HG02678 (cell line): Measurements from ENCODE around the gene AK9.
A peak's percentile ranks its signal among the peaks of the same experiment; 100 is the strongest.

ENCODE experiments used
- ATAC-seq: cut with Tn5 transposase; IDR thresholded peaks from one replicate; pipeline ENCODE4 v1.9.1; 2021; ENCODE audit warnings: mild to moderate bottlenecking, moderate library complexity; ENCODE audit not compliant: unreplicated experiment

Gene AK9

DNA sequence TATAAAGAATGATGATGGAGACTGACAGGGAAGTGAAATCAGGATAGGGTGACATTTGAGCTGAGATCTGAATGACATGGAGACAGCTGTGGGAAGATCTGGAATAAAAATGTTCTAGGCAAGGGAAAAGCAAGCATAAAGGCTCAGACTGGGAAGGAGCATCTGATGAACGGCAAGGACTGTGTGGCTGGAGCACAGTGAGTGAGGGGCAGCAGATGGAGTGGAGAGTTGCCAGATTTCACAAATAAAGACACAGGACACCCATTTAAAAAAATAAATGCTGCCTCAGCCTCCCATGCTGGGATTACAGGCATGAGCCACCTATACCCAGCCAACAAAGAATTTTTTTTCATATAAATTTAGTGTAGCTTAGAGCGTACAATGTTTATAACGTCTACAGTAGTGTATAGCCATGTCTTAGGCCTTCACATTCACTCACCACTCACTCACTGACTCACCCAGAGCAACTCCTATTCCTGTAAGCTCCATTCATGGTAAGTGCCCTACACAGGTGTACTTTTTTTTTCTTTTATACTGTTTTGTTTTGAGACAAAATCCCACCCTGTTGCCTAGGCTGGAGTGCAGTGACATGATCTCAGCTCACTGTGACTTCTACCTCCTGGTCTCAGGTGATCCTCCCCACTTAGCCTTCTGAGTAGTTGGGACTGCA, 205.6 kb downstream of the AK9 start:
- no peak for ATAC-seq

GRCh38 chr6:109484122-109484521, 206.9 kb downstream of the AK9 start:
- ATAC-seq = no peak

GRCh38 chr6:109483735-109484057, 207.3 kb downstream of the AK9 start:
- ATAC-seq = no peak

- ATAC-seq = peak; percentile 92
Measured at GRCh38 chr6:109482905-109483734, 207.9 kb downstream of the AK9 start, which contains the start of gene ZBTB24. TSS of gene ZBTB24 (minus strand) at chr6:109483219. CDS start at chr6:109482026, 1,193 bp downstream.

- ATAC-seq = no peak
Measured at GRCh38 chr6:109480993-109481480, 210.0 kb downstream of the AK9 start.

- ATAC-seq = no peak
Measured at GRCh38 chr6:109478841-109479624, 212.0 kb downstream of the AK9 start.

GRCh38 chr6:109478222-109478805, 212.7 kb downstream of the AK9 start:
- no peak for ATAC-seq

- ATAC-seq = peak; percentile 75
Measured at GRCh38 chr6:109477725-109478124, 213.3 kb downstream of the AK9 start.

GRCh38 chr6:109477184-109477583, 213.8 kb downstream of the AK9 start:
- no peak for ATAC-seq

GRCh38 chr6:109475625-109476024, 215.4 kb downstream of the AK9 start:
- no peak for ATAC-seq

DNA sequence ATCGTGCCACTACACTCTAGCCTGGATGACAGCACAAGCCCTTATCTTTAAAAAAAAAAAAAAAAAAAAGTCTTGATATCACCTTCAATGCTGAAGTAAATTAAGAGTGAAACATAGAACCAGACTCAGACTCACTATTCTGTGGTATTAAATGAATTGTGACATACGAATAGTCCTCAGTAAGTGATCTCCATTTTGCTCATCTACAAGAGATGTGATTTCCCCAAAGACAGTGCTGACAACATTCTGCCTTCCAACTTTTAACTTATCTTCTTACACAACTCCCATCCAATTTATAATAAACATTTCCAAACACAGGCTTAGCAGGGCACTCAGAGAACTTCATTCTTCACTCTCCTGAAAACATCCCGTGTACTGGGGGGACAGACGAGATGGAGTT, 216.0 kb downstream of the AK9 start:
- ATAC-seq = no peak

GRCh38 chr6:109473120-109473519, 217.9 kb downstream of the AK9 start:
- no peak for ATAC-seq

DNA sequence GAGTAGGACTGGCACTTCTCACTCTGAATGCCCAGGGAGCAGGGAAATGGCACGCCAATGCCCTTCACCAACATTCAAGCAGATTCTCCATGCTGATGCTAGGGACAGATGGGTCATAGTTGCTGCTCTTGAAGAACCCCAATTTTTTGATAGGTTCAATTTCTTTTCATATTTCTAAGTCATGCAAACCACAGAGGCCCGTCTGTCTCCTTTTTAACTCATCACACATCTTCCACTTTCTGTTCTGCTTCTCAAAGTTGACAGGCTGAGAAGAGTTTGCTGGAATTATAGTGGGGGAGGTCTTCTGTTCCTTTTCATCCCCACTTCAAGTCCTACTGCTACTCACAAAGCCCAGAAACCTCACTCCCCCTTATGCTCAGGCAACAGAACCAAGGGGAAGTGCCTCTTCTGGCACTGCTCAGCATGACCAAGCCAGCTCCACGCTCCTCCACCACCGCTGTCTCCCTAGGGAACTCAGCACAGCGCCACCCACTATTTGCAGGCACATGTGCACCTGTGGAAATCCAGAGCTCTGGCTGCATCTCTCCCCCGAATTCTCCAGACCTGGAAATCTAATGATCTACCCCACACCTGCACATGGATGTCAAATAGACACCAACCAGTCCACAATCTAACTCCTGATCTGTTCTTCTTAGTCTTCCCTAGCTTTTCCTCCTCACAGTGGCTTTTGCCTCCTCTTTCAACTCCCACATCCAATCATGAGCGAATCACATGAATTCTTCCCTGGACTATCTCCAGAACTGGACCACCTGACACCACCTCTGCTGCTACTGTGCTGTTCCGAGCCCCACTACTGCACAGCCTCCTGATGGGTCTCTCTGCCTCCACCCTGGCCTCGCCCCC, 218.6 kb downstream of the AK9 start:
- ATAC-seq = peak; percentile 63

- ATAC-seq = no peak
Measured at GRCh38 chr6:109471105-109471810, 219.7 kb downstream of the AK9 start.

GRCh38 chr6:109469591-109470189, 221.3 kb downstream of the AK9 start:
- ATAC-seq = no peak

DNA sequence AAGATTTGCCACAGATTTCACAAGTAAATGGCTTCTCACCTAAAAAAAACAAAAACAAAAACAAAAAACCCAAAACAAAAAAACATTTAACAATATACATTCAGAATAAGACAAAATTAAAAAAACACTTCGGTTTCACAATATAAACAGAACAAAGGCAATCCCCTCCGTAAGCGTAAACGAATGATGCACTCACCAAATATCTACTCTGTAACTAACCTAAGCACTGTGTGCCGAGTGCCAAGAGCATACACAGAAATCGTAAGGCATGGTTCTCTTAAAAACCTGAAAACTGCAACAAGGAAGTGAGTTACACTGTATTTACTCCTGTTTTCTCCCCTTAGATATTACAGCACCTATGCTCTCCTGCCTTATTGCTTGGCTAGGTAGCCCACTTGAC, 223.3 kb downstream of the AK9 start:
- no peak for ATAC-seq

DNA sequence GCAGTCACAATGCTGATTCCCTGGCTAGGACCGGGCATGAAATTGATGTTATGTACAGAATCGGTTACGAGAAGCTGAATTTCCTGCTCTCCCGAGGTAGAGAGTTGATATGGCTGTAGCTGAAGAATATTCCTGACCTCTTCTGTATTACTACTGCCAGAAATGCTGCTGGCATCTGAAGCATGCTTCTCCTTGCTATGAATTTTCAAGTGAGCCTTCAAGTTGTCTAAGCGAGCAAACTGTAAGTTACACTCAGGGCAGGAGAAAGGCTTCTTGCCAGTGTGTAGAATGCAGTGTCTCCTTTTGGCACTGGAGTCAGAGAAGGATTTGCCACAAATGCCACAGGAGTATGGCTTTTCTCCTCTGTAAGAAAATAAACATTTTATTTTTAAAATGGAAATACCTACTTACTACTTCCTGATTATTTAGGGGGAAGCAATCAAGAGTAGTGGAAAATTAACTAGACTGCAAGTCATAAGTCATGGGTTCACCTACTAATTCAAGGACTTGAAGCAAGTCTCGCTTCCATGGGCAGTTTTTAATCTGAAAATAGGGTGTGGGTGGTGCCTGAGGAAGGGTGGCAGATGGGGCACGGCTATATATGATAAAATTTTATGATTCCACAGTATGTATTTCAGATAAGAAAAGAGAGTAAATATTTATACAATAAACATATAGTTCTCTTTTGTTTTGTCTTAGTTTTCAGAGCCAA, 224.6 kb downstream of the AK9 start:
- no peak for ATAC-seq

DNA sequence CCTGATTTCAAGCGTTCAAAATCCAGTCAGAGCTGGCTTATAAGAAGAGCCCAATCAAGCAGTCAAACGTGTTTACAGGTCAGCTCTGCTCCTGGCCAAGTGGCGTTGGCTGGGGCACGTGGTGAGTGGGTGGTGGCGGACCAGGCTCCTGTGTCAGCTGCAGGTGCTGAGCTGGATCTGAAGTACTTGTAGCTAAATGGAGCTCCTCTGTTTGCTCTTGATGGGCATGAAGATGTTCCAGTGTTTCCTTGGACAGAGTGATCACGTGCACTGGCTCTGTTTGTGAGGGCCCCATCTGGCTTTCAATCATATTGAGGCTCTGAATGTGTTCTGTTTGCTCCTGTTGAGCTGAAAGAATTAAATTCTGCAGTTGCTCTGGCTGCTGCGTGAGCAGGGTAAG, 225.2 kb downstream of the AK9 start:
- ATAC-seq = no peak
